GM23338 (cell line): ENCODE measurements around the gene HAGH. TPM values are rescaled to one million over a fixed set of nuclear protein-coding genes. Genes with fewer than 3 reads are reported as not detected.
A peak's percentile ranks its signal among the peaks of the same experiment; 100 is the strongest.

Experiments
- ATAC-seq: fragments of 200-7000 bp; cut with Tn5 transposase; 3 replicates; pipeline ENCODE4 v1.9.1; 2020
- DNase-seq: peaks from one replicate; pipeline ENCODE4 v3.0.0-alpha.2; 2015; ENCODE audit warnings: low spot score
- H2AFZ ChIP-seq: fragments of 200-600 bp; sonication (generic); 2 replicates; pipeline ENCODE4 v1.8.0; 2016; ENCODE audit warnings: antibody characterized with exemption, mild to moderate bottlenecking, moderate library complexity
- H3F3A ChIP-seq: fragments of 200-600 bp; sonication (generic); replicated peaks from 2 replicates; pipeline ENCODE4 v1.8.0; 2017; ENCODE audit warnings: antibody characterized with exemption, mixed run types, low read depth
- H3K27ac ChIP-seq: fragments of 200-600 bp; sonication (generic); 2 replicates; pipeline ENCODE4 v1.6.1; 2016; ENCODE audit warnings: low read depth
- H3K27me3 ChIP-seq: fragments of 200-600 bp; sonication (generic); 2 replicates; pipeline ENCODE4 v1.8.0; 2016; ENCODE audit warnings: mild to moderate bottlenecking, mixed run types, moderate library complexity; ENCODE audit not compliant: insufficient read depth
- H3K36me3 ChIP-seq: fragments of 200-600 bp; sonication (generic); 2 replicates; pipeline ENCODE4 v1.8.0; 2016; ENCODE audit warnings: mild to moderate bottlenecking; ENCODE audit not compliant: insufficient read depth
- H3K4me1 ChIP-seq: fragments of 200-600 bp; sonication (generic); 2 replicates; pipeline ENCODE4 v1.8.0; 2016; ENCODE audit warnings: mild to moderate bottlenecking, moderate library complexity; ENCODE audit not compliant: insufficient read depth
- H3K4me2 ChIP-seq: fragments of 200-600 bp; sonication (generic); 2 replicates; pipeline ENCODE4 v1.7.1; 2017; ENCODE audit warnings: mixed run types
- H3K4me3 ChIP-seq: fragments of 200-600 bp; sonication (generic); 2 replicates; pipeline ENCODE4 v1.6.1; 2016; ENCODE audit warnings: mixed run types
- H3K79me2 ChIP-seq: fragments of 200-600 bp; sonication (generic); replicated peaks from 2 replicates; pipeline ENCODE4 v1.8.0; 2017; ENCODE audit warnings: mild to moderate bottlenecking; ENCODE audit not compliant: insufficient read depth
- H3K9me2 ChIP-seq: fragments of 200-600 bp; sonication (generic); 2 replicates; pipeline ENCODE4 v1.8.0; 2017; ENCODE audit not compliant: insufficient read depth
- H4K20me1 ChIP-seq: fragments of 200-600 bp; sonication (generic); replicated peaks from 2 replicates; pipeline ENCODE4 v1.8.0; 2017; ENCODE audit warnings: mild to moderate bottlenecking; ENCODE audit not compliant: insufficient read depth
- H3K27ac Mint-ChIP-seq: 2 replicates; pipeline ENCODE4 v1.8.0; 2020; ENCODE audit warnings: inconsistent platforms, mild to moderate bottlenecking, moderate library complexity, mixed read lengths
- H3K27me3 Mint-ChIP-seq: 3 replicates; pipeline ENCODE4 v1.8.0; 2022; ENCODE audit warnings: low read depth, mild to moderate bottlenecking, moderate library complexity, mixed read lengths, inconsistent platforms; ENCODE audit not compliant: insufficient read depth, poor library complexity
- H3K36me3 Mint-ChIP-seq: 3 replicates; pipeline ENCODE4 v1.8.0; 2021; ENCODE audit warnings: low read depth, mild to moderate bottlenecking, inconsistent platforms, moderate library complexity, mixed read lengths
- H3K4me1 Mint-ChIP-seq: 3 replicates; pipeline ENCODE4 v1.8.0; 2020; ENCODE audit warnings: mild to moderate bottlenecking, inconsistent platforms, mixed read lengths
- H3K4me3 Mint-ChIP-seq: 3 replicates; pipeline ENCODE4 v1.8.0; 2021; ENCODE audit warnings: moderate library complexity, mild to moderate bottlenecking, inconsistent platforms, mixed read lengths
- H3K9me3 Mint-ChIP-seq: 3 replicates; pipeline ENCODE4 v1.8.0; 2020; ENCODE audit warnings: moderate library complexity, mild to moderate bottlenecking, inconsistent platforms, mixed read lengths
- JUNB ChIP-seq: IDR thresholded peaks from one replicate; pipeline ENCODE4 v1.6.1; 2016; ENCODE audit warnings: antibody characterized with exemption; ENCODE audit not compliant: unreplicated experiment
- POLR2AphosphoS5 ChIP-seq: IDR thresholded peaks from 2 replicates; pipeline ENCODE4 v1.6.1; 2016; ENCODE audit warnings: antibody characterized with exemption, low read depth
- ZNF462 ChIP-seq: fragments of 250-450 bp; sonication (Bioruptor Pico); IDR thresholded peaks from 2 replicates; pipeline ENCODE4 v1.5.0; 2020; ENCODE audit warnings: mild to moderate bottlenecking, moderate library complexity
- polyA plus RNA-seq: library from polyadenylated mRNA; unstranded; fragments of >200 nt; fragmentation: Nextera tagmentation; extraction: Ambion mirVana; gene quantifications from 2 replicates; pipeline ENCODE4 v1.2.1, GENCODE V29; 2016
- total RNA-seq: library from RNA; depleted of rRNA; stranded (reverse); fragments of >200 nt; shearing (Covaris generic); gene quantifications from 2 replicates; pipeline ENCODE4 v1.2.3, GENCODE V29; 2014

The HAGH gene
- total and polyA plus RNA-seq, 2 experiments from 2014 or later, result 24.7 to 28.9 TPM

GRCh38 chr16:1771864-1772361, 54.7 kb downstream of the HAGH start (continued):
- no peak for TF ChIP-seq ZNF462 (CRISPR knock-in tag)

GRCh38 chr16:1771188-1771863, 55.3 kb downstream of the HAGH start, which contains the start of gene NME3:
Gene NME3 (minus strand): TSS chr16:1771543. CDS start chr16:1771534, 9 bp downstream.
- TF ChIP-seq POLR2AphosphoS5, result peak; percentile 62
- TF ChIP-seq JUNB, result no peak
- no peaks in the 10 kb centered on the region for H3K27me3 ChIP-seq
- no peaks in the 10 kb centered on the region; the same call in 1 of the 2 replicates for H4K20me1 ChIP-seq
- DNase-seq, result peak; percentile 71
- H3K27ac ChIP-seq, result peak within 1 kb of the TSS; percentile 91
- peaks cover 21% of the 10 kb centered on the region for H3K36me3 Mint-ChIP-seq
- peaks cover 8% of the 10 kb centered on the region for H3K4me1 Mint-ChIP-seq
- peaks cover 4% of the 10 kb centered on the region; the same call in 2 of the 3 replicates for H3K9me3 Mint-ChIP-seq
- H3K4me3 Mint-ChIP-seq, result peak within 1 kb of the TSS; percentile 99
- H3K4me2 ChIP-seq, result peak within 1 kb of the TSS; percentile 96
- no peaks in the 10 kb centered on the region for H3K36me3 ChIP-seq
- peak within 1 kb of the TSS; percentile 97 for H3K4me3 ChIP-seq
- no peaks in the 10 kb centered on the region for H3K9me2 ChIP-seq
- peaks cover 27% of the 10 kb centered on the region for H3K27me3 Mint-ChIP-seq
- no peak within 1 kb of the TSS for H2AFZ ChIP-seq
- peaks cover 14% of the 10 kb centered on the region; the same call in 1 of the 2 replicates for H3F3A ChIP-seq
- peaks cover 15% of the 10 kb centered on the region for H3K79me2 ChIP-seq
- ATAC-seq, result peak; percentile 19
- peak within 1 kb of the TSS; percentile 99 for H3K27ac Mint-ChIP-seq
- peaks cover 4% of the 10 kb centered on the region for H3K4me1 ChIP-seq
